ENCODE data around the gene SPRYD4.
"Not testable (repeated sequence)": the region's sequence is repeated elsewhere in the genome, so short reads cannot be mapped to it uniquely, and the experiment has no call there.

The SPRYD4 gene

GRCh38 chr12:56499452-56499851, 31.1 kb downstream of the SPRYD4 start:
- H3K9me3 ChIP-seq (ENCODE audit: control insufficient read depth, insufficient read depth, low read length); H3K9ac ChIP-seq (ENCODE audit: low read depth, low read length); H3K27me3 ChIP-seq (ENCODE audit: control insufficient read depth, insufficient read depth, low read length); H3K4me3 ChIP-seq (ENCODE audit: low read depth, low read length); H3K36me3 ChIP-seq (ENCODE audit: control insufficient read depth, insufficient read depth, low read length); H3K4me1 ChIP-seq (ENCODE audit: control insufficient read depth, insufficient read depth, low read length): not testable (repeated sequence)

GRCh38 chr12:56499879-56500278, 31.5 kb downstream of the SPRYD4 start:
- not testable (repeated sequence) for H3K4me3 ChIP-seq (ENCODE audit: low read depth, low read length); H3K9ac ChIP-seq (ENCODE audit: low read depth, low read length); H3K9me3 ChIP-seq (ENCODE audit: control insufficient read depth, insufficient read depth, low read length); H3K36me3 ChIP-seq (ENCODE audit: control insufficient read depth, insufficient read depth, low read length); H3K4me1 ChIP-seq (ENCODE audit: control insufficient read depth, insufficient read depth, low read length); H3K27me3 ChIP-seq (ENCODE audit: control insufficient read depth, insufficient read depth, low read length)

- H3K4me1 ChIP-seq (ENCODE audit: control insufficient read depth, insufficient read depth, low read length) = no peaks in the 10 kb centered on the region
- H3K27me3 ChIP-seq (ENCODE audit: control insufficient read depth, insufficient read depth, low read length) = no peaks in the 10 kb centered on the region
- H3K36me3 ChIP-seq (ENCODE audit: control insufficient read depth, insufficient read depth, low read length) = no peaks in the 10 kb centered on the region
- no peak overlapping the region for H3K9ac ChIP-seq (ENCODE audit: low read depth, low read length)
- no peaks in the 10 kb centered on the region for H3K9me3 ChIP-seq (ENCODE audit: control insufficient read depth, insufficient read depth, low read length)
- no peak overlapping the region for H3K4me3 ChIP-seq (ENCODE audit: low read depth, low read length)
These were observed 42.4 kb downstream of the SPRYD4 start for GRCh38 chr12:56510786-56511185.

GRCh38 chr12:56514014-56514318, 45.6 kb downstream of the SPRYD4 start:
- H3K4me3 ChIP-seq (ENCODE audit: low read depth, low read length); H3K9ac ChIP-seq (ENCODE audit: low read depth, low read length); H3K9me3 ChIP-seq (ENCODE audit: control insufficient read depth, insufficient read depth, low read length); H3K4me1 ChIP-seq (ENCODE audit: control insufficient read depth, insufficient read depth, low read length); H3K27me3 ChIP-seq (ENCODE audit: control insufficient read depth, insufficient read depth, low read length); H3K36me3 ChIP-seq (ENCODE audit: control insufficient read depth, insufficient read depth, low read length): not testable (repeated sequence)

- H3K36me3 ChIP-seq (ENCODE audit: control insufficient read depth, insufficient read depth, low read length) = no peaks in the 10 kb centered on the region
- H3K9ac ChIP-seq (ENCODE audit: low read depth, low read length) = no peak overlapping the region
- no peaks in the 10 kb centered on the region for H3K27me3 ChIP-seq (ENCODE audit: control insufficient read depth, insufficient read depth, low read length)
- H3K4me1 ChIP-seq (ENCODE audit: control insufficient read depth, insufficient read depth, low read length) = no peaks in the 10 kb centered on the region
- no peak overlapping the region for H3K4me3 ChIP-seq (ENCODE audit: low read depth, low read length)
- H3K9me3 ChIP-seq (ENCODE audit: control insufficient read depth, insufficient read depth, low read length) = no peaks in the 10 kb centered on the region
These were observed 49.5 kb downstream of the SPRYD4 start for GRCh38 chr12:56517854-56518253.

- H3K9ac ChIP-seq (ENCODE audit: low read depth, low read length) = no peak overlapping the region
- peaks cover 3% of the 10 kb centered on the region for H3K4me1 ChIP-seq (ENCODE audit: control insufficient read depth, insufficient read depth, low read length)
- no peaks in the 10 kb centered on the region for H3K36me3 ChIP-seq (ENCODE audit: control insufficient read depth, insufficient read depth, low read length)
- no peaks in the 10 kb centered on the region for H3K9me3 ChIP-seq (ENCODE audit: control insufficient read depth, insufficient read depth, low read length)
- H3K4me3 ChIP-seq (ENCODE audit: low read depth, low read length) = no peak overlapping the region
- peaks cover 2% of the 10 kb centered on the region for H3K27me3 ChIP-seq (ENCODE audit: control insufficient read depth, insufficient read depth, low read length)
These were observed 50.2 kb downstream of the SPRYD4 start for GRCh38 chr12:56518570-56518969.

GRCh38 chr12:56520048-56520447, 51.7 kb downstream of the SPRYD4 start:
- H3K36me3 ChIP-seq (ENCODE audit: control insufficient read depth, insufficient read depth, low read length) = no peaks in the 10 kb centered on the region
- no peak overlapping the region for H3K9ac ChIP-seq (ENCODE audit: low read depth, low read length)
- H3K4me1 ChIP-seq (ENCODE audit: control insufficient read depth, insufficient read depth, low read length) = peaks cover 3% of the 10 kb centered on the region

GRCh38 chr12:56520506-56520905, 52.1 kb downstream of the SPRYD4 start:
- H3K36me3 ChIP-seq (ENCODE audit: control insufficient read depth, insufficient read depth, low read length) = no peaks in the 10 kb centered on the region
- H3K9me3 ChIP-seq (ENCODE audit: control insufficient read depth, insufficient read depth, low read length) = no peaks in the 10 kb centered on the region
- peaks cover 2% of the 10 kb centered on the region for H3K27me3 ChIP-seq (ENCODE audit: control insufficient read depth, insufficient read depth, low read length)
- no peak overlapping the region for H3K4me3 ChIP-seq (ENCODE audit: low read depth, low read length)
- peaks cover 3% of the 10 kb centered on the region for H3K4me1 ChIP-seq (ENCODE audit: control insufficient read depth, insufficient read depth, low read length)
- H3K9ac ChIP-seq (ENCODE audit: low read depth, low read length) = no peak overlapping the region

More at GRCh38 chr12:56520048-56520447, 51.7 kb downstream of the SPRYD4 start:
- Histone ChIP-seq H3K27me3 (ENCODE audit: control insufficient read depth, insufficient read depth, low read length) (peaks cover 2% of the 10 kb centered on the region), H3K4me3 (ENCODE audit: low read depth, low read length) (no peak overlapping the region), H3K9me3 (ENCODE audit: control insufficient read depth, insufficient read depth, low read length) (no peaks in the 10 kb centered on the region)

- H3K27me3 ChIP-seq (ENCODE audit: control insufficient read depth, insufficient read depth, low read length) = peaks cover 2% of the 10 kb centered on the region
- no peak overlapping the region for H3K4me3 ChIP-seq (ENCODE audit: low read depth, low read length)
- no peak overlapping the region for H3K9ac ChIP-seq (ENCODE audit: low read depth, low read length)
- no peaks in the 10 kb centered on the region for H3K9me3 ChIP-seq (ENCODE audit: control insufficient read depth, insufficient read depth, low read length)
- H3K4me1 ChIP-seq (ENCODE audit: control insufficient read depth, insufficient read depth, low read length) = peaks cover 3% of the 10 kb centered on the region
- no peaks in the 10 kb centered on the region for H3K36me3 ChIP-seq (ENCODE audit: control insufficient read depth, insufficient read depth, low read length)
These were observed 52.8 kb downstream of the SPRYD4 start for GRCh38 chr12:56521209-56521589.

- H3K4me3 ChIP-seq (ENCODE audit: low read depth, low read length) = peak within 1 kb of the TSS; percentile 80
- peak within 1 kb of the TSS; percentile 76 for H3K9ac ChIP-seq (ENCODE audit: low read depth, low read length)
- peaks cover 8% of the 10 kb centered on the region for H3K4me1 ChIP-seq (ENCODE audit: control insufficient read depth, insufficient read depth, low read length)
- peaks cover 2% of the 10 kb centered on the region for H3K27me3 ChIP-seq (ENCODE audit: control insufficient read depth, insufficient read depth, low read length)
- no peaks in the 10 kb centered on the region for H3K36me3 ChIP-seq (ENCODE audit: control insufficient read depth, insufficient read depth, low read length)
- no peaks in the 10 kb centered on the region for H3K9me3 ChIP-seq (ENCODE audit: control insufficient read depth, insufficient read depth, low read length)
These were observed 53.4 kb downstream of the SPRYD4 start, which contains the start of gene RBMS2 for GRCh38 chr12:56521590-56522371. TSS of gene RBMS2 (plus strand) at chr12:56521820. CDS start at chr12:56522024, 204 bp downstream.

- Histone ChIP-seq H3K27me3 (ENCODE audit: control insufficient read depth, insufficient read depth, low read length) (peaks cover 2% of the 10 kb centered on the region), H3K4me1 (ENCODE audit: control insufficient read depth, insufficient read depth, low read length) (peaks cover 12% of the 10 kb centered on the region), H3K9ac (ENCODE audit: low read depth, low read length) (peak overlapping the region; percentile 76), H3K9me3 (ENCODE audit: control insufficient read depth, insufficient read depth, low read length) (no peaks in the 10 kb centered on the region), H3K36me3 (ENCODE audit: control insufficient read depth, insufficient read depth, low read length) (no peaks in the 10 kb centered on the region), H3K4me3 (ENCODE audit: low read depth, low read length) (peak overlapping the region; percentile 80)
These were observed 54.2 kb downstream of the SPRYD4 start for GRCh38 chr12:56522411-56523193.

GRCh38 chr12:56528846-56529245, 60.5 kb downstream of the SPRYD4 start:
- H3K9ac ChIP-seq (ENCODE audit: low read depth, low read length) = no peak overlapping the region
- H3K27me3 ChIP-seq (ENCODE audit: control insufficient read depth, insufficient read depth, low read length) = no peaks in the 10 kb centered on the region
- no peaks in the 10 kb centered on the region for H3K36me3 ChIP-seq (ENCODE audit: control insufficient read depth, insufficient read depth, low read length)
- H3K9me3 ChIP-seq (ENCODE audit: control insufficient read depth, insufficient read depth, low read length) = no peaks in the 10 kb centered on the region
- peaks cover 11% of the 10 kb centered on the region for H3K4me1 ChIP-seq (ENCODE audit: control insufficient read depth, insufficient read depth, low read length)
- no peak overlapping the region for H3K4me3 ChIP-seq (ENCODE audit: low read depth, low read length)

Measured in iPS-15b (cell line).